ENCODE results near the gene TRPV2. TPM values are rescaled to one million over a fixed set of nuclear protein-coding genes. Genes with fewer than 3 reads are reported as not detected.

The TRPV2 gene
- total and polyA plus RNA-seq, 9 donors = 3.2 to 5.5 (median 4.5) TPM

GRCh38 chr17:16473044-16474011, 58.0 kb downstream of the TRPV2 start:
- H3K27ac ChIP-seq (ENCODE audit: low read length) = no peak overlapping the region
- DNase-seq = no peak
- peaks cover 63% of the 10 kb centered on the region for H3K4me1 ChIP-seq (ENCODE audit: control insufficient read depth, insufficient read depth, low read length)
- H3K36me3 ChIP-seq (ENCODE audit: control insufficient read depth, insufficient read depth, low read length) = no peaks in the 10 kb centered on the region
- H3K9me3 ChIP-seq (replicated peaks; ENCODE audit: control insufficient read depth, low read depth, low read length) = no peaks in the 10 kb centered on the region
- no peaks in the 10 kb centered on the region for H3K27me3 ChIP-seq (ENCODE audit: control insufficient read depth, insufficient read depth, low read length)
- WGBS (ENCODE audit: insufficient coverage) = 79% methylated on average over 7 of the region's 20 CpGs
- no peak overlapping the region for H3K4me3 ChIP-seq (ENCODE audit: low read length)

GRCh38 chr17:16474012-16474725, 58.8 kb downstream of the TRPV2 start:
- DNase-seq = no peak
- H3K27me3 ChIP-seq (ENCODE audit: control insufficient read depth, insufficient read depth, low read length) = no peaks in the 10 kb centered on the region
- H3K9me3 ChIP-seq (replicated peaks; ENCODE audit: control insufficient read depth, low read depth, low read length) = no peaks in the 10 kb centered on the region
- no peak overlapping the region for H3K27ac ChIP-seq (ENCODE audit: low read length)
- WGBS (ENCODE audit: insufficient coverage) = 37% methylated on average over 7 of the region's 13 CpGs
- peaks cover 70% of the 10 kb centered on the region for H3K4me1 ChIP-seq (ENCODE audit: control insufficient read depth, insufficient read depth, low read length)
- no peaks in the 10 kb centered on the region for H3K36me3 ChIP-seq (ENCODE audit: control insufficient read depth, insufficient read depth, low read length)
- no peak overlapping the region for H3K4me3 ChIP-seq (ENCODE audit: low read length)

- peaks cover 67% of the 10 kb centered on the region for H3K4me1 ChIP-seq (ENCODE audit: control insufficient read depth, insufficient read depth, low read length)
- no peak for DNase-seq
- no peaks in the 10 kb centered on the region for H3K36me3 ChIP-seq (ENCODE audit: control insufficient read depth, insufficient read depth, low read length)
- H3K4me3 ChIP-seq (ENCODE audit: low read length) = no peak overlapping the region
- no peaks in the 10 kb centered on the region for H3K9me3 ChIP-seq (replicated peaks; ENCODE audit: control insufficient read depth, low read depth, low read length)
- 84% methylated on average over 2 of the region's 4 CpGs for WGBS (ENCODE audit: insufficient coverage)
- no peaks in the 10 kb centered on the region for H3K27me3 ChIP-seq (ENCODE audit: control insufficient read depth, insufficient read depth, low read length)
- no peak overlapping the region for H3K27ac ChIP-seq (ENCODE audit: low read length)
Measured at GRCh38 chr17:16475179-16475704, 59.9 kb downstream of the TRPV2 start.

- H3K4me1 ChIP-seq (ENCODE audit: control insufficient read depth, insufficient read depth, low read length) = peaks cover 54% of the 10 kb centered on the region
- H3K27me3 ChIP-seq (ENCODE audit: control insufficient read depth, insufficient read depth, low read length) = no peaks in the 10 kb centered on the region
- 13% methylated on average over 1 of the region's 5 CpGs for WGBS (ENCODE audit: insufficient coverage)
- DNase-seq = peak; percentile 95
- H3K9me3 ChIP-seq (replicated peaks; ENCODE audit: control insufficient read depth, low read depth, low read length) = no peaks in the 10 kb centered on the region
- peaks cover 3% of the 10 kb centered on the region for H3K36me3 ChIP-seq (ENCODE audit: control insufficient read depth, insufficient read depth, low read length)
- no peak overlapping the region for H3K4me3 ChIP-seq (ENCODE audit: low read length)
- H3K27ac ChIP-seq (ENCODE audit: low read length) = peak overlapping the region; percentile 87
Measured at GRCh38 chr17:16477255-16477654, 61.9 kb downstream of the TRPV2 start.

- Histone ChIP-seq H3K4me3 (ENCODE audit: low read length) (no peak overlapping the region), H3K9me3 (replicated peaks; ENCODE audit: control insufficient read depth, low read depth, low read length) (no peaks in the 10 kb centered on the region), H3K27ac (ENCODE audit: low read length) (peak overlapping the region; percentile 87), H3K27me3 (ENCODE audit: control insufficient read depth, insufficient read depth, low read length) (no peaks in the 10 kb centered on the region), H3K36me3 (ENCODE audit: control insufficient read depth, insufficient read depth, low read length) (peaks cover 3% of the 10 kb centered on the region), H3K4me1 (ENCODE audit: control insufficient read depth, insufficient read depth, low read length) (peaks cover 52% of the 10 kb centered on the region)
- WGBS (ENCODE audit: insufficient coverage) = 48% methylated on average over 2 of the region's 8 CpGs
- no peak for DNase-seq
Measured at GRCh38 chr17:16477666-16478065, 62.3 kb downstream of the TRPV2 start.

- WGBS (ENCODE audit: insufficient coverage) = 29% methylated on average over 5 of the region's 6 CpGs
- peak overlapping the region; percentile 87 for H3K27ac ChIP-seq (ENCODE audit: low read length)
- DNase-seq = peak; percentile 97
- peaks cover 3% of the 10 kb centered on the region for H3K36me3 ChIP-seq (ENCODE audit: control insufficient read depth, insufficient read depth, low read length)
- no peak overlapping the region for H3K4me3 ChIP-seq (ENCODE audit: low read length)
- no peaks in the 10 kb centered on the region for H3K27me3 ChIP-seq (ENCODE audit: control insufficient read depth, insufficient read depth, low read length)
- peaks cover 44% of the 10 kb centered on the region for H3K4me1 ChIP-seq (ENCODE audit: control insufficient read depth, insufficient read depth, low read length)
- no peaks in the 10 kb centered on the region for H3K9me3 ChIP-seq (replicated peaks; ENCODE audit: control insufficient read depth, low read depth, low read length)
Measured at GRCh38 chr17:16478649-16479048, 63.3 kb downstream of the TRPV2 start.

GRCh38 chr17:16479264-16479663, 63.9 kb downstream of the TRPV2 start:
- peak overlapping the region; percentile 87 for H3K27ac ChIP-seq (ENCODE audit: low read length)
- no peak for DNase-seq

GRCh38 chr17:16480995-16481394, 65.6 kb downstream of the TRPV2 start:
- no peak for DNase-seq
- Histone ChIP-seq H3K27me3 (ENCODE audit: control insufficient read depth, insufficient read depth, low read length) (no peaks in the 10 kb centered on the region), H3K36me3 (ENCODE audit: control insufficient read depth, insufficient read depth, low read length) (peaks cover 3% of the 10 kb centered on the region), H3K4me1 (ENCODE audit: control insufficient read depth, insufficient read depth, low read length) (peaks cover 53% of the 10 kb centered on the region), H3K4me3 (ENCODE audit: low read length) (no peak overlapping the region), H3K9me3 (replicated peaks; ENCODE audit: control insufficient read depth, low read depth, low read length) (no peaks in the 10 kb centered on the region), H3K27ac (ENCODE audit: low read length) (no peak overlapping the region)
- WGBS (ENCODE audit: insufficient coverage) = 83% methylated on average over 1 of the region's 6 CpGs

More at GRCh38 chr17:16479264-16479663, 63.9 kb downstream of the TRPV2 start:
- H3K36me3 ChIP-seq (ENCODE audit: control insufficient read depth, insufficient read depth, low read length) = peaks cover 3% of the 10 kb centered on the region
- H3K27me3 ChIP-seq (ENCODE audit: control insufficient read depth, insufficient read depth, low read length) = no peaks in the 10 kb centered on the region
- no peaks in the 10 kb centered on the region for H3K9me3 ChIP-seq (replicated peaks; ENCODE audit: control insufficient read depth, low read depth, low read length)
- 83% methylated on average over 2 of the region's 2 CpGs for WGBS (ENCODE audit: insufficient coverage)
- no peak overlapping the region for H3K4me3 ChIP-seq (ENCODE audit: low read length)
- peaks cover 39% of the 10 kb centered on the region for H3K4me1 ChIP-seq (ENCODE audit: control insufficient read depth, insufficient read depth, low read length)

GRCh38 chr17:16482253-16482652, 66.9 kb downstream of the TRPV2 start:
- 92% methylated on average over 7 of the region's 8 CpGs for WGBS (ENCODE audit: insufficient coverage)
- Histone ChIP-seq H3K36me3 (ENCODE audit: control insufficient read depth, insufficient read depth, low read length) (peaks cover 3% of the 10 kb centered on the region), H3K27ac (ENCODE audit: low read length) (no peak overlapping the region), H3K4me3 (ENCODE audit: low read length) (no peak overlapping the region), H3K4me1 (ENCODE audit: control insufficient read depth, insufficient read depth, low read length) (peaks cover 62% of the 10 kb centered on the region), H3K9me3 (replicated peaks; ENCODE audit: control insufficient read depth, low read depth, low read length) (no peaks in the 10 kb centered on the region), H3K27me3 (ENCODE audit: control insufficient read depth, insufficient read depth, low read length) (no peaks in the 10 kb centered on the region)
- DNase-seq = no peak
